ENCODE data around the gene TSPAN5.

DNA sequence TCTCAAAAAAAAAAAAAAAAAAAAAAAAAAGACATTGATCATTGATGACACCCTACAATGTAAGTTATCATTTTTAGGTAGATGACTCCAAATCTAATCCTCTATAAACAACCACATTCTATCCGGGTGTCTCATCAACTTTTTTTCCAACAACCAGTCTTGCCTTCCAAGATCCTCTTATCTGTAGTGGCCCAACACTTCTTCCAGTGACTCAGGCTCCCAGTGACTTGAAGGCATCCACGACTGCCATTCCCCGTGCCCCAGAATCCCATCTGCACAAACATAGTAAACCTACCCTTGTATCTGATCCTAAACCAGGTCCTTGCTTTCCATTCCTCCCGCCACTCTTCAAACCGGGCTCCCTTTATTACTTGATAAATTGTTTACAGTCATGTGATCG, 15.6 kb upstream of the TSPAN5 start:
- TF ChIP-seq CTCF (IDR thresholded peaks at IDR 0.05; ENCODE audit: poor library complexity) (no peak), EZH2 (IDR thresholded peaks at IDR 0.05; ENCODE audit: borderline replicate concordance) (no peak)

All from hepatocyte (in vitro differentiated cells).